SW 1271 (cell line): ENCODE results near the gene DISC1.
"Not testable (repeated sequence)": the region's sequence is repeated elsewhere in the genome, so short reads cannot be mapped to it uniquely, and the experiment has no call there.

ENCODE experiments used
- DNase-seq, 2 experiments: peaks; one replicate each; lab custom pipeline; 2025; lab: John Stamatoyannopoulos, UW

Gene DISC1

DNA sequence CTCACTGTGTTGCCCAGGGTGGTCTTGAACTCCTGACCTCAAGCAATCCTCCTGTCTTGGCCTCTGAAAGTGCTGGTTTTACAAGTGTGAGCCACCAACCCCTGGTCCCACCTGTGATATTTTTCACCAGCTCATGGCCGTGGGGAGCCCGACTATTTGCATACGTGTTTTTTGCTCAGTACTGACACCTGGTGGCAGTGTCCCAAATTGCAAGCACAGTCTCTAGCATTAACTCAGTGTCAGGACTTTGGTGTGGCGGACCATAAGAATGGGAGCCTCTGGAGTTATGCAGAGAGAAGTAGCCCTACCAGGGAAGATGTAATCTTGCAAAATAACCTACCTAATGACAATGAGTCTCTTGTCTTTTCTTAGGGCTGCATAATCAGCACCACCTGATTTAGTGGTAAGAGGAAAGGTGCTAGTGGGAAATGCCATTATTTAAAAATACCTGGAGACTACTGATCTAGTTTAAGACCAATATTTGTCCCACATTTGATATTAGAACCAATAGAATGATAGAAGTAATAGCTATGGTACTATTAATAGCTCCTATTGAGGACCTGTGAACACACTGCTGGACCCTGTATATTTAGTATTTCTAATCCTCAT, 305.4 kb downstream of the DISC1 start:
- no peak for DNase-seq

DNA sequence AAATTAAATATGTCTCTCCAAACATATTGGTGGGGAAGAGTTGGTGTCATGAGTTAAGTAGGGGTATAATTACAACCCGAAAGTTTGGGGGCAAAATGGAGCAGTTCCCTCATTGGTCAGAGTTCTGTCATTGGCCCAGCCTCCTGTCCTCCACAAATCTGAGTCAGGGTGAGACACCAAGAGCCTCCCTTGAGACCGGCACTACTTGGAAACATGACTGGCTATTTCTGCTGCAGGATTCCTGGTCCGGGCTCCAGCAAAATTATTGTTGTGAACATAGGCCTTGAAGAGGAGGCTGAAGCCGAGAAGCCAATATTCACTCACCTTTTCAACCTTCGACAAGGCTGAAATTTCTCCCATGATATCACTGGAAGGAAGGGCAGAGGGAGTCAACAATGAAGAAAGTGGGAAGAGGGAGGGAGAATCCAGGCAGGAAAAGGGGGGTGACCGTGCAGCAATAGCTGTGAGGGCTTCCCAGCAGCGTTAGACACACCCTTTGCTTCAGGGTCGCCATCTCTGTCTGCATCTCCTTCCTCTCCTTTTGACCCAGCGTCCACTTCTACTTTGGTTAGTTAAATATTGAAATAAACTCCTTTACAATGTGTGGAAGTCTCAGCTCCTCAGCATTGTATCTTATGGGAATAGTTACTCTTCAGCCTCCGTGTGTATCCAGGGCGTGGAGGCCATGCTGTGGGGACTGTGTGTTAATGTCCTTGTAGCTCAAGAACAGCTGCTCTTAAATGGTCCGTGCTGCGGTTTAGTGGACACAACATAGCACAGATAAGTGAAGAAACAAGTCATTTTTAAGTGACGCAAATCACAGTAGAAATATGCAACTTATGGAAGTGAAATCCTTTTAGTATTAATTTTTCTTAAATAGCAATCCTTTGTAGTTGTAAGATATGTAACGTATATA, 307.4 kb downstream of the DISC1 start:
- DNase-seq = no peak

DNA sequence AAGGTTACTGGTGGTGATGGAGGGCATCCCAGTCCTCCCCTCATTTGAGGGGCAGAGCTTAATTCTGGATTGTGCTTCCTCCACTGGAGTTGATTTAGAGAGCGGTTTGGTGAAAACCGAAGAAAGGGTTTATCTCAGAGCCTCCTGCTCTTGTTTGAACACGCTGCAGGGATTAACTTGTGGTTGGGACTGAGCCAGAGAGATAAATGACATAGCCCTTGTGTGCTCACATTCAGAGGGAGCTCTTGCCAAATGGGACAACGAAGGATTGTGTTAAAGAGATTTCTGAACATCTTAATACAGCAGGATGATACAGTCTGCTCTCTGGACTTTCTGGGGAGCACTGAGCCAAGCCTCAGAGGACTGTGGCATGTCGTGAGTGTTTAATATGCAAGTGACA, 308.2 kb downstream of the DISC1 start:
- DNase-seq = no peak

DNA sequence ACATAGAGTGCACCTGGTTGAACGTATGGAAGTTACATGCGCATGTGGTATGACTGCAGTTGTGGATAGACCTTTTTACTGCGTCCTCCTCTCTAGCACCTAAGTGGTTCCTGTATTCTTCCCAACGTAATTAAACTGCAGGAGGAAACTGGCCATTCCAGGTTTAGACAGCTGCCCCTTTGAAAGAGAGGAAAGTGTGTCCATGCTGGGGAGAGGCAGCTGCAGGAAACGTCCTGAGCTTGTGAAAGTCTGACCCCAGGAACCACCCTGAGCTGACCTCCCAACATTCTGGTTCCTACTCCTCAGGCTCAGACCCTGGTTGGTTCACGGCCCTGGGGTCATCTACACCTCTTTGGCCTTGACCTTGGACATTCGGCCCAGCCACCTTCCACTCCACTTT, 309.3 kb downstream of the DISC1 start:
- no peak for DNase-seq

DNA sequence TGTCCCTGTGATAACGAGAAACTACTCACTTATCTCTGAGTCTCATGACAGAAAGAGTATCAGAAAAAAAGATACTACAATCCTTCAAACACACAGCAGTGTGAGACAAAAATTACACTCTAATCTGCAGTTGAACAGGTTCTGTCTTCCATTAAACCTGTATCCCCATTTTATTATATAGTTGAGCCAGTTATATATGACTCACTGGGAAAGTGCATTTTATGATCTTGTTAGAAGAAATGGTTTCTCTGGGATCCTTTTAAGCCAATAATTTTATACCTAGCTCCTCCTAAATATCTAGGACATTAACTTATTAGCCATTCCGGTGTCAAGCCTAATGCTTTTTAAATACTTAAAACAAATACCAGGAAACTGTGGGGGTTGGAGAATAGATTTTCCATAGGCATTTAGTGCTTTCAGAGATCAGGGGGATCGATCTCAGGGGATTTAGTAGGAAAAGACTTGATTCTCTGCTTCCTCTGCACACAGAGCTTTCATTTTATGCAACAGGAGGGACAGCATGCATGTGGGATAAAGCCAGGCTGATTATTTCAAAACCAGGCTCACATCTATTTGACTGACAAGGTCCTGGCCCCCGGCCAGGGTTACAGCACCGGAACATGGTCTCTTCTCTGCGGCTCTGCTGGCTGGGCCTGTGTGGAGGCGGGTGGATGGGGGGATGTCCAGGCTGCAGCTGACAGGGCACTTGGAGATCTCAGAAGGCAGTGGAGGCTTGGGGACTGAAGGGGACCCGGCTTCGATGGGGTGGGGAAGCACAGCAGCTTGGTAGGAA, 310.6 kb downstream of the DISC1 start:
- no peak for DNase-seq

DNA sequence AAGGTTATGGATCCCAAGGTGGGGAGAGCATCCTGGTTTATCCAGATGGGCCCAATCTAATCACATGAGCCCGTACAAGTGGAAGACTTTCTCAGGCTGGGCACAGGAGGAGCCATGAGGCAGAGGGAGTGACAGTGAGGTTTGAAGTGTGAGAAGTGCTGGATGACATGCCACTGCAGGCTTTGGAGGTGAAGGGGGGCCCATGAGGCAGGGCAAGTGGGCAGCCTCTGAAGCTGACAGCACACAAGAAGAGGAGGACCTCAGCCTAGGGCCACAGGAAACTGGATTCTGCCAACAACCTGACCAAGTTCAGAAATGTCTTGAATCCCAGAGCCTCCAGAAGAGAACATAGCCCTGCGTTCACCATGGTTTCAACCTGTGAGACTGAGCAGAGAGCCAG, 311.6 kb downstream of the DISC1 start:
- no peak for DNase-seq

DNA sequence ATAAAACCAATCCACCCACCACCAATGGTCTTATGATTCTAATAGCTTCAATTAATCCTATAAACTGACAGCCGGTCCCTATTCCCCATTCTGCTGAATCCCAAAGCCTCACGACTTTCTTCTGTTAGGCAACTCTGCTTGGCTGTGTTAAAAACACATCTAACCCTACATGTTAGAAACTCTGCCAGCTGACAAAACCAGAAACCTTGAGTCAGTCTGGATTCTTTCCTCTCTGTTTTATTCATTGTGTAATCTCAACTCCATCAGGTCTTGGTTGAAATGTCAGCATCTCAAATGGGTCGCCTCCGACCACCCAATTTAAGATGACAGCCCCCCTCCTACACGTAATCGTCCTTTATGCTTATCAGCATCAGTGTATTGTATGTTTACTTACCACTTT, 312.1 kb downstream of the DISC1 start:
- no peak for DNase-seq

GRCh38 chr1:231939118-231939517, 312.5 kb downstream of the DISC1 start:
- DNase-seq = no peak

DNA sequence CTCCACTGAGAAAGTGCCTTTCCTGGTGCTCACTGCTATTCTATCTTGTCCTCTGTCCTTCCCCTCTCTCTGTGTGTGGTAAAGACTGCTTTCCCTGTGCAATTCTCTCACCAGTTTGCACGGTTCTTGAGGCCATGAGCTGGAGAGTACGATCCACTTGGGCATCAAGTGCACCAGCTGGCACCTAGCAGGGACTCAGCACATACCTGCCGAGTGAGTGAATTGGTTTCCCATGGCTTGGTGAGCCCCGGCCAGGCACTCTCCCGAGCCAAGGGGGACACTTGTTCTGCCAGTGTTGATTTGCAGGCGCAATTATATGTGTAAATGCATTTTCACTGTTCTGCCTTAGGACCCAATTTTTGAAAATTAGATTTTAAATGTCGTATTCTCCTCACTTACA, 313.5 kb downstream of the DISC1 start:
- DNase-seq = no peak

- no peak for DNase-seq
Observed at GRCh38 chr1:231940701-231941100, 314.1 kb downstream of the DISC1 start.

DNA sequence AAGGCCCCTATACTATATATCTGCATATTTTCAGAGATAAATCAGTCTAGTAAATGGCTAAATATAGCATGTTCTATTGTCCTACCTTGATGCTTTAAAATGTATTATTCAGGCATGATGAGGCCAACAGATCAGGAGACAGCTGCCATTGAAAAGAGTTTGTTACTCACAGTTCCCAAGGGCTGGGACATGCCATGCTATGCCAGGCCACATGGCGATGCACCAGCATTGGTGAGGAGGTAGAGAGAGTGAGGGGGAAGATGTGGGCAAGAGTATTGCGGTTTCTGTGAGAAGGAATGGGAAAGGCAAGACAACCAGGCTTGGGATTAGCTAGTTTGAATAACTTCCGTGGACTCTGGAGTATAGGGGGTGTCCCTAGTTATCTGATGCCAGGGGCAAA, 316.5 kb downstream of the DISC1 start:
- DNase-seq = no peak

DNA sequence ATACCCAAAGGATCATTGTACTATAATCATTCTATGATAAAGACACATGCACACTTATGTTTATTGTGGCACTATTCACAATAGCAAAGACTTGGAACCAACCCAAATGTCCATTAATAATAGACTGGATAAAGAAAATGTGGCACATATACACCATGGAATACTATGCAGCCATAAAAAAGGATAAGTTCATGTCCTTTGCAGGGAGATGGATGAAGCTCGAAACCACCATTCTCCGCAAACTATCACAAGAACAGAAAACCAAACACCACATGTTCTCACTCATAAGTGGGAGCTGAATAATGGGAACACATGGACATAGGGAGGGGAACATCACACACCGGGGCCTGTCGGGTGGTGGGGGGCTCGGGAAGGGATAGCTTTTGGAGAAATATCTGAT, 321.5 kb downstream of the DISC1 start:
- DNase-seq = not testable (repeated sequence)

DNA sequence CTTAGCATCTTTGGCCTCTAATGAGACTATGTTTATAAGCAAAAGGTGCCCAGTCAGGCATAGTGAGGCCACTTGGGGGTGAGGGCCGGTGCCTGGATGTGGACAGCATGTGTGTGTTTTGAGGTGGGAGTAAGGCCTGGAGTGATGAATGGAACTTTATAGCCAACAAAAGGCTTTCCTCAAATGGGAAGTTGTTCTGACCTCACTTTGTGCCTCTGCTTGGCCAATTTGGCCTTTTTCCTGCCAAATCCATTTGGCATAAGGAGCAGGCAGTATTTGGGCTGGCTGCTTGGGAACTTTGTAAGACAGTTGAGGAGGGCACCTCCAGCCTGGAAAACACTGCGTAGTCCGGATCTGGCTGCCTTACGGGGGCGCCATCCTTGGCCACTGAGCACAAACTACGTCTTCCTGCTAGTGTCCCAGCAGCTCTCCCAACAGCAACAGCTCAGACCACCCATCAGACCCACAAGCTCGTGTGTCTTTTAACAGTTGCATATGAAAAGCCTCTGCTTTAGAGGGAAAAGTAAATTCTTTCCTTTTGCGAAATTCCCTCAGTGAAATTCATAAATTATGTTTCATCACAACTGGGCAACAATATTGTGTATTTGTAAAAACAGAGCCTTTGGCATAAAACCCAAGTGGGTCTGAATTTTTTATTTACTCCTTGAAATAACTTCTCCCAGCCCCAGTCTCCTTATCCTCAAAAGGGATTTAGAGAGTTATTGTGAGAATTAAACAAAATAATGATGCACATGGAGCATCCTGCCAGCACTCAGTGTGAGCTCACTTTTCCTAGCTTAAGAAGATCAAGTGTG, 322.9 kb downstream of the DISC1 start:
- no peak for DNase-seq

GRCh38 chr1:231950331-231951128, 323.9 kb downstream of the DISC1 start:
- no peak for DNase-seq

GRCh38 chr1:231951374-231951773, 324.8 kb downstream of the DISC1 start:
- DNase-seq = no peak

GRCh38 chr1:231952154-231952553, 325.6 kb downstream of the DISC1 start:
- DNase-seq = no peak

GRCh38 chr1:231953660-231954059, 327.1 kb downstream of the DISC1 start:
- DNase-seq = no peak

- DNase-seq = no peak
Observed at GRCh38 chr1:231954751-231955150, 328.2 kb downstream of the DISC1 start.

DNA sequence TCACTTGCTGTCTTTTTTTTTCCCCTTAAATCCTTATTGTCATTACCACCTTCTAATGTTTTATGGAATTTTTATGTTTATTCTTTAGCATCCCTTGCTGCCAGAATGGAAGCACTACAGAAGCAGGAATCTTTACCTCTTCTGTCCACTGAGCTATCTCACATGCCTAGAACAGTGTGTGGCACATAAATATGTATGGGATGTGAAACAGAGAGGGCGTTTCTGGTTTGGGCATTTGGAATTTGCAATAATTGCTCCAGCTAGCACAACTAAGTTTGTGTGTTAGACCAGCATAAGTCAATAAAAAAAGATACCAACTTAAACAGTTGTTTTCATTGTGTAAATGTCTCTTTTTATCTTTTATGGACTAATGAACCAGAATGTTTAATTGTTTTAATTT, 330.8 kb downstream of the DISC1 start:
- no peak for DNase-seq

DNA sequence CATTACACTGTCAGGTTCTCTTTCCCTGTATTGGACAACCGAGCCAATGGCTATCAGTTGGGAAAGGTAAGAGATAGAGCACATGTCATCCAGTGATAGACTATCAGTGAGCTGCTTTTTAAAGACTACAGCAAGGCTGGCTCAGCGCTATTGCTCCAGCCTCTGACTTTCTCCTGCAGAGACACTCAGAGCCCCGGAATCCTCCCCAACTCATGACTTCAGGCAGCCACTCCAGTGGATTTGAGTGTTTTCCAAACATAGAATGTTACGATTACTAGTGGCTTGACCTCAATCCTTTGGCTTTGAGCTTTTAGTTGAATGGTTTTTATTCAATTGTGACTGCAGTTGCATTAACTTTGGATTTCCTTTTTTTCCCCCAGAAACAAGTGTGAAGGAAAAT, 331.9 kb downstream of the DISC1 start:
- DNase-seq = no peak

DNA sequence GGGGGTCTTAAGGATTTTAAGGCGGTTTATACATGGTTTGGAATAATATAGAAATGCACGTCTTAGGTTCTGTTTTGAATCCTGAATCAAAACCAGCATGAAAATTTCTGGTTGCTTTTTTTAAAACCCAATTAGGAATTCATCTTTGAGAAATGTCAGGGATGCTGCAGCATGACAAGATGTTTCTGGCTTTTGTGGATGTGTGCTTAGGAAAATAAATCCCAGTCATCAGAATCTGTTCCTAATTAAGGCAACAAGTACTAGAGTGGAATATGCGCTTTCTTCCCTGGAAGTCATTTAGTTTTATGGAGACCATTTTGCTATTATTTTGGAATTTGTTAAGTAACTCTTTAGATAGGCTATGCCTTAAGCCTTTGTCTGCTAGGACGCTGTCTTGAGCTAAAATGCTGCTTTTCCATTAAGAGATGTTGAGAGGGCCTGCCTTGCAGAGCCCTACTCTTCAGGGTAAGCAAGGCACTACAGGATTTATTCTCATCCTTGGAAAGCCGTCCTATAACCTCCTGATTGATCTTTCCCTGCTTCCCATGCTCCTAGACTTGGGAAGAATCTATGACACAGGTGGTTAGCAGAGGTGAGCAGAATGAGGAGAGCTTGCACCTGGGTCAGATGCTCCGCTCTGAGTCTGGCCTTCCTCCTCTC, 332.8 kb downstream of the DISC1 start:
- no peak for DNase-seq
